ENCODE data around the gene ABHD6. TPM values are rescaled to one million over a fixed set of nuclear protein-coding genes. Genes with fewer than 3 reads are reported as not detected.
"Not testable (repeated sequence)": the region's sequence is repeated elsewhere in the genome, so short reads cannot be mapped to it uniquely, and the experiment has no call there.

Gene ABHD6
- total RNA-seq, 1 donor from 2014 or later = 6.9 TPM

DNA sequence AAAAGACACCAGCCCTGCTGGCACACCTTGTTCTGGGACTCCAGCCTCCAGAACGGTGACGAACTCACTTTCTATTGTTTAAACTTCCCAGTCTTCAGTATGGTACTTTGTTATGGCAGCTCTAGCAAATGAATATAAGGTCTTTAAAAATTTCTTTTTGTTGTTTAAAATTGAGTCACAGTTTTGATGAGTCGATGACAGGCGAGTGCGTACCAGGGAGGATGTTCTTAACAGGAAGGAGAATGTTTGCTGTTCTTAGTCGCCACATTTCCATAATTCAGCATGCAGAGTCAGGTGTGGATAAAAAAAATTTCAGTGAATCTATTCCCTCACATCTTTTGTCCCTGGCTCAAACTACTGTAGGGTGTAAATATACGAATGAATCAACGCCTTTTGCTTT lies 39.2 kb upstream of the ABHD6 start:
- Histone ChIP-seq H3K4me3 (no peak overlapping the region), H3K4me1 (peaks cover 0 to 13% of the 10 kb centered on the region in 2 donors), H3K36me3 (no peaks in the 10 kb centered on the region), H3K9me3 (no peaks in the 10 kb centered on the region), H3K27me3 (no peaks in the 10 kb centered on the region), H3K27ac (no peak overlapping the region)
- DNase-seq (ENCODE audit: low spot score in 2 of 2) = no peak
- intact Hi-C loops (cut with DNase I) = no loop called here
- TF ChIP-seq, protein P1, sequence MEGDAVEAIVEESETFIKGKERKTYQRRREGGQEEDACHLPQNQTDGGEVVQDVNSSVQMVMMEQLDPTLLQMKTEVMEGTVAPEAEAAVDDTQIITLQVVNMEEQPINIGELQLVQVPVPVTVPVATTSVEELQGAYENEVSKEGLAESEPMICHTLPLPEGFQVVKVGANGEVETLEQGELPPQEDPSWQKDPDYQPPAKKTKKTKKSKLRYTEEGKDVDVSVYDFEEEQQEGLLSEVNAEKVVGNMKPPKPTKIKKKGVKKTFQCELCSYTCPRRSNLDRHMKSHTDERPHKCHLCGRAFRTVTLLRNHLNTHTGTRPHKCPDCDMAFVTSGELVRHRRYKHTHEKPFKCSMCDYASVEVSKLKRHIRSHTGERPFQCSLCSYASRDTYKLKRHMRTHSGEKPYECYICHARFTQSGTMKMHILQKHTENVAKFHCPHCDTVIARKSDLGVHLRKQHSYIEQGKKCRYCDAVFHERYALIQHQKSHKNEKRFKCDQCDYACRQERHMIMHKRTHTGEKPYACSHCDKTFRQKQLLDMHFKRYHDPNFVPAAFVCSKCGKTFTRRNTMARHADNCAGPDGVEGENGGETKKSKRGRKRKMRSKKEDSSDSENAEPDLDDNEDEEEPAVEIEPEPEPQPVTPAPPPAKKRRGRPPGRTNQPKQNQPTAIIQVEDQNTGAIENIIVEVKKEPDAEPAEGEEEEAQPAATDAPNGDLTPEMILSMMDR (IDR thresholded peaks at IDR 0.05) = no peak

DNA sequence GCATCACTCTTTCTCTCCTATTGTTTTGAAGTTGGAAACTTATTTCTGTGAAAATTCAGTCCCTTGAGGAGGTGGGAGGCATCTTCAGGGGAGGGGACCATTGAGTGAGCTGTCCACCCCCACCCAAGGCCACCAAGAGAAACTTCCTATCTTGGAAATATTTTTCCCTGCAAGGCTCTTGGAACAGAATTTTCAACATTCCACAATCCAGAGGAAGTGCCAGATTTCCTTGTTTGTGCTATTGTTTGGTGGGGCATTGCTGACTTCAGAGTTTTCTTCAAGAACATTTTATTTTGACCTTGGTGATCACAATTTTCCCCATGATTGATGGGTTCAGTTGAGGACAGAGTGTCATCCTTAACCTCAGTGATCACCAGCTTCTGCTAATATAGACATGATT lies 38.8 kb upstream of the ABHD6 start:
- H3K27ac ChIP-seq = no peak overlapping the region
- no peaks in the 10 kb centered on the region for H3K27me3 ChIP-seq
- no peaks in the 10 kb centered on the region for H3K9me3 ChIP-seq
- no peak overlapping the region for H3K4me3 ChIP-seq
- no peaks in the 10 kb centered on the region for H3K36me3 ChIP-seq
- no peak for DNase-seq (ENCODE audit: low spot score in 2 of 2)
- intact Hi-C loops (cut with DNase I) = no loop called here
- TF ChIP-seq, protein P1 (IDR thresholded peaks at IDR 0.05) = no peak
- H3K4me1 ChIP-seq = peaks cover 0 to 13% of the 10 kb centered on the region in 2 donors

DNA sequence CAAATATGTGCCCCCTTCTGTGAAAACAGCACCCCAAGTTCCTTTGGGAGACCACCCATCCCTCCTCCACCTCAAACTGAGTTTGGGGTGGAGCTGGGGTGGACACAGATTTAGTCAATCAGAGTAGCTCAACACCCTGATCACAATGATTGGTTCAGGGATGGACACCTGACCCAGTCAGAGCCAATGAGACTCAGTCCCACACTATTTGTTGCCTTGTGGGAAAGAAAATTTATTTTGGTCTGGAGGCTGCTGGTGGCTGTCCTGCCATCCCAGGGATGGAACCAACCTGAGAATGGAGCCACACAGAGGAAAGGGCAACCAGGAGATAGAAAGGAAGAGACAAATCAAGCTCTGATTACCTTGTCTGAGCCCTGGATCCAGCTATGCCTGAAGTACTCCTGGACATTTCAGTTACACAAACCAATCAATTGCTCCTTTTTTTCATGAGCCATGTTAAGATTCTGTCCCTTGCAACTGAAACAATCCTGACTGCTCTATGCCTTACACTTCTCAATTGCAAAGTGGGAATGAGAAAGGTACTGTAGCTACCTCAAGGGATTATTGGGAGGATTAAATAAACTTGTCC lies 37.4 kb upstream of the ABHD6 start:
- DNase-seq (ENCODE audit: low spot score in 2 of 2) = no peak
- H3K27me3 ChIP-seq = no peaks in the 10 kb centered on the region
- H3K9me3 ChIP-seq = no peaks in the 10 kb centered on the region
- intact Hi-C loops (cut with DNase I) = no loop called here
- no peaks in the 10 kb centered on the region for H3K36me3 ChIP-seq
- no peak overlapping the region for H3K27ac ChIP-seq
- TF ChIP-seq, protein P1 (IDR thresholded peaks at IDR 0.05) = no peak
- H3K4me3 ChIP-seq = no peak overlapping the region
- H3K4me1 ChIP-seq = peaks cover 0 to 13% of the 10 kb centered on the region in 2 donors

DNA sequence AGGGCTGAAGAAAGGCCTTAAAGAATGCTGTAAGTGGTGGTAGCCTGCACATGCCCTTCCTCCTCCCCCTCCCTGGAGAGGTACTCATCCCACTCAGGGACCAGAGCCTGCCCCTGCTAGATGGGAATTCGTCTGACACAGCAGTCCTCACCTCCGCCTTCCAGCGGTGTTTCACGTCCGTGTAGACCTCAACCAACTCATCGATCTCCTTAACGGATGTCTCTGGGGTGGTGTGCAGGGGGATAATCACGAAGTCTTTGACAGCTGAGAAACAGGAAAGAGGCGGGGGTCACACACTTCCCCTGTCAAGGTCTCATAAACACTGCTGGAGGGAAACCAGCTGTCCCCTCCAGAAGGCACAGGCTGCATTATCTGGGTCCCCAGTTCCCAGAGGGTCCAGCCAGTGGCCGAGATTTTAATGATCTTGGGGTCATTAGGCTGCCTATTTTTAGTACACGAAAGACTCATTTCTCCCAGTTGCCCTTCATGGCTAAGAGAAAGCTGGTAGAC lies 36.7 kb upstream of the ABHD6 start:
- H3K27me3 ChIP-seq = no peaks in the 10 kb centered on the region
- peaks cover 0 to 13% of the 10 kb centered on the region in 2 donors for H3K4me1 ChIP-seq
- no peak for DNase-seq (ENCODE audit: low spot score in 2 of 2)
- TF ChIP-seq, protein P1 (IDR thresholded peaks at IDR 0.05) = no peak
- H3K36me3 ChIP-seq = no peaks in the 10 kb centered on the region
- intact Hi-C loops (cut with DNase I) = no loop called here
- no peak overlapping the region for H3K27ac ChIP-seq
- no peaks in the 10 kb centered on the region for H3K9me3 ChIP-seq
- H3K4me3 ChIP-seq = no peak overlapping the region

DNA sequence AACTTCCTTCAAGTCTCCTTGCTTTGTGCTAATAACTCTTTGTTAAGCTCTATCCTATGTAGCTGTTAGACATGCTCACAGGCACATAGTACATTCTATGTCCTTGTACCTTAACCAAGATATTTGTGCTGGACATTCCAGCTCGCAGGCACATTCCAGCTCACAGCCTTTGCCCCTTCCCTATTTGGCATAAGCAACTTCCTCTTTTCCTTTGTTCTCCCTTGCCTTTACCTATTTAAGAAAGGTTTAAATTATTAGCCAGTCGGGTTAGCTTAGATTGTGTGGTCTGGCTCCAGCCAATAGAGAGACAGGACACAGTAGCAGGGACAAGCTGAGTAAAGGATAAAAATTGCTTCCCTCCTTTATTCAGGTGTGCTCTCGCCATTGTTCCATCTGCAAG lies 36.1 kb upstream of the ABHD6 start:
- H3K36me3 ChIP-seq; H3K4me3 ChIP-seq; DNase-seq (ENCODE audit: low spot score in 2 of 2); intact Hi-C loops (cut with DNase I); H3K27ac ChIP-seq; H3K9me3 ChIP-seq; H3K27me3 ChIP-seq: not testable (repeated sequence)
- H3K4me1 ChIP-seq = peaks cover 0 to 13% of the 10 kb centered on the region in 2 donors

DNA sequence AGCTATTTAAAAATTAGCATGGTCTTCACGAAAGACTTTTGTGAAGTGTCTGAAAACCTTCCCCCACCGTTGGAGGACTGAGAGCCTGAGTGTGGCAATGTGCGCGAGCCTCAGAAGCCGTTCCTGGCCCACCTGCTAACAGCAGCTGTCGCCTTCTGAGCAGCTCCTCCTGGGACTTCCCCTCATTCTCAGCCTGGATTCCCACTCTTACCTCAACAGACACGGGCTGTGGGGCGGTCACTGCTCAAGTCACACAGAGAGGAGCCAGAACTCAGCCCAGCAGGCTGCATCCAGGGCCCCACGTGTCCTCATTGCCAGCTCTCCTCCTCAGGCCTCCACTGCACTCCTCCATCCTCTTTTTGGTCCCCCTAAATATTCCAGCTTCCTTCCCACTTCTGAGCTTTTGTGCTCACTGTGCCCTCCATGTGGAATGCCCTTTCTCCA lies 34.7 kb upstream of the ABHD6 start:
- no peak overlapping the region for H3K4me3 ChIP-seq
- H3K27me3 ChIP-seq = no peaks in the 10 kb centered on the region
- DNase-seq (ENCODE audit: low spot score in 2 of 2) = no peak
- no peaks in the 10 kb centered on the region for H3K9me3 ChIP-seq
- TF ChIP-seq, protein P1 (IDR thresholded peaks at IDR 0.05) = no peak
- intact Hi-C loops (cut with DNase I) = no loop called here
- H3K4me1 ChIP-seq = peaks cover 0 to 12% of the 10 kb centered on the region in 2 donors
- H3K36me3 ChIP-seq = no peaks in the 10 kb centered on the region
- no peak overlapping the region for H3K27ac ChIP-seq

Measured in ascending aorta (tissue), 2 donors.